IPS-18c (cell line): ENCODE results near the gene GALNT18.

Experiments
- H3K4me3 ChIP-seq: 2 replicates; pipeline ENCODE4 v1.7.0; 2013; ENCODE audit warnings: low read depth, mild to moderate bottlenecking, low read length, moderate library complexity; ENCODE audit not compliant: insufficient read depth
- H3K9me3 ChIP-seq: one replicate; pipeline ENCODE4 v1.6.1; 2013; ENCODE audit warnings: mild to moderate bottlenecking, low read length, moderate library complexity; ENCODE audit not compliant: control insufficient read depth, insufficient read depth

The GALNT18 gene

GRCh38 chr11:11476971-11477645, 144.7 kb downstream of the GALNT18 start:
- Histone ChIP-seq H3K9me3 (no peaks in the 10 kb centered on the region), H3K4me3 (no peak overlapping the region)

- H3K4me3 ChIP-seq: no peak overlapping the region
- H3K9me3 ChIP-seq: no peaks in the 10 kb centered on the region
These were observed 145.3 kb downstream of the GALNT18 start for GRCh38 chr11:11476499-11476898.

GRCh38 chr11:11472106-11472505, 149.7 kb downstream of the GALNT18 start:
- H3K9me3 ChIP-seq: no peaks in the 10 kb centered on the region

GRCh38 chr11:11471201-11471600, 150.6 kb downstream of the GALNT18 start:
- no peaks in the 10 kb centered on the region for H3K9me3 ChIP-seq
- no peak overlapping the region for H3K4me3 ChIP-seq

More at GRCh38 chr11:11472106-11472505, 149.7 kb downstream of the GALNT18 start:
- H3K4me3 ChIP-seq: no peak overlapping the region

- Histone ChIP-seq H3K4me3 (no peak overlapping the region), H3K9me3 (no peaks in the 10 kb centered on the region)
These were observed 152.9 kb downstream of the GALNT18 start for GRCh38 chr11:11468954-11469353.

GRCh38 chr11:11467312-11467711, 154.5 kb downstream of the GALNT18 start:
- Histone ChIP-seq H3K9me3 (no peaks in the 10 kb centered on the region), H3K4me3 (no peak overlapping the region)

- H3K4me3 ChIP-seq: no peak overlapping the region
- no peaks in the 10 kb centered on the region for H3K9me3 ChIP-seq
These were observed 157.2 kb downstream of the GALNT18 start for GRCh38 chr11:11464555-11464954.

- no peaks in the 10 kb centered on the region for H3K9me3 ChIP-seq
- H3K4me3 ChIP-seq: no peak overlapping the region
These were observed 158.4 kb downstream of the GALNT18 start for GRCh38 chr11:11463405-11463804.

- Histone ChIP-seq H3K9me3 (no peaks in the 10 kb centered on the region), H3K4me3 (no peak overlapping the region)
These were observed 160.3 kb downstream of the GALNT18 start for GRCh38 chr11:11461473-11461872.

GRCh38 chr11:11459578-11459977, 162.2 kb downstream of the GALNT18 start:
- no peak overlapping the region for H3K4me3 ChIP-seq
- H3K9me3 ChIP-seq: no peaks in the 10 kb centered on the region

- Histone ChIP-seq H3K9me3 (no peaks in the 10 kb centered on the region), H3K4me3 (no peak overlapping the region)
These were observed 163.3 kb downstream of the GALNT18 start for GRCh38 chr11:11458485-11458884.

- Histone ChIP-seq H3K4me3 (no peak overlapping the region), H3K9me3 (no peaks in the 10 kb centered on the region)
These were observed 163.8 kb downstream of the GALNT18 start for GRCh38 chr11:11458001-11458400.

- H3K4me3 ChIP-seq: no peak overlapping the region
- H3K9me3 ChIP-seq: no peaks in the 10 kb centered on the region
These were observed 164.9 kb downstream of the GALNT18 start for GRCh38 chr11:11456866-11457265.

GRCh38 chr11:11454671-11455223, 167.1 kb downstream of the GALNT18 start:
- no peaks in the 10 kb centered on the region for H3K9me3 ChIP-seq
- no peak overlapping the region for H3K4me3 ChIP-seq

GRCh38 chr11:11451501-11452005, 170.3 kb downstream of the GALNT18 start:
- H3K4me3 ChIP-seq: no peak overlapping the region
- peaks cover 3% of the 10 kb centered on the region for H3K9me3 ChIP-seq

- H3K9me3 ChIP-seq: peaks cover 3% of the 10 kb centered on the region
- no peak overlapping the region for H3K4me3 ChIP-seq
These were observed 171.0 kb downstream of the GALNT18 start for GRCh38 chr11:11450744-11451362.

GRCh38 chr11:11449327-11449726, 172.5 kb downstream of the GALNT18 start:
- Histone ChIP-seq H3K9me3 (peaks cover 3% of the 10 kb centered on the region), H3K4me3 (no peak overlapping the region)

GRCh38 chr11:11448626-11449025, 173.2 kb downstream of the GALNT18 start:
- H3K9me3 ChIP-seq: peaks cover 3% of the 10 kb centered on the region
- H3K4me3 ChIP-seq: no peak overlapping the region
